WTC11 (cell line): ENCODE data around the gene ATP4A. TPM values are rescaled to one million over a fixed set of nuclear protein-coding genes. Genes with fewer than 3 reads are reported as not detected.

Experiments
- ATAC-seq: fragments of 200-7000 bp; cut with Tn5 transposase; 2 replicates; pipeline ENCODE4 v1.10.0; 2021; ENCODE audit warnings: mild to moderate bottlenecking, moderate library complexity
- CTCF ChIA-PET: fragments of 300-600 bp; sonication (Branson Sonifier 250); formaldehyde crosslinking; loops from one replicate; lab custom pipeline; 2021; ENCODE audit warnings: antibody characterized with exemption; lab: Charles Lee
- POLR2A ChIA-PET: fragments of 350-600 bp; sonication (Branson Sonifier 250); formaldehyde crosslinking; loops from one replicate; lab custom pipeline; 2021; ENCODE audit warnings: antibody characterized with exemption; lab: Charles Lee
- DNase-seq: peaks from one replicate; pipeline ENCODE4 v3.0.0; 2021; ENCODE audit warnings: low spot score
- H3K27ac Mint-ChIP-seq: 2 replicates; pipeline ENCODE4 v1.8.0; 2021; ENCODE audit warnings: mixed read lengths
- H3K27me3 Mint-ChIP-seq: 2 replicates; pipeline ENCODE4 v1.8.0; 2021; ENCODE audit warnings: low read depth, mild to moderate bottlenecking, moderate library complexity, mixed read lengths
- H3K36me3 Mint-ChIP-seq: 2 replicates; pipeline ENCODE4 v1.8.0; 2021; ENCODE audit warnings: mixed read lengths
- H3K4me1 Mint-ChIP-seq: 2 replicates; pipeline ENCODE4 v1.8.0; 2022; ENCODE audit warnings: mixed read lengths
- H3K4me3 Mint-ChIP-seq: 2 replicates; pipeline ENCODE4 v1.8.0; 2021; ENCODE audit warnings: mild to moderate bottlenecking, moderate library complexity, mixed read lengths
- H3K9me3 Mint-ChIP-seq: 2 replicates; pipeline ENCODE4 v1.8.0; 2021; ENCODE audit warnings: mixed read lengths
- CREB1 ChIP-seq: sonication (generic); formaldehyde crosslinking; IDR thresholded peaks from 2 replicates; pipeline ENCODE4 v1.8.0; 2023; ENCODE audit warnings: mild to moderate bottlenecking, missing genetic modification reagents
- ESRRA ChIP-seq: sonication (generic); formaldehyde crosslinking; IDR thresholded peaks from 2 replicates; pipeline ENCODE4 v1.8.1; 2022; ENCODE audit warnings: mild to moderate bottlenecking, missing genetic modification reagents, borderline replicate concordance
- FOXJ3 ChIP-seq: sonication (generic); formaldehyde crosslinking; IDR thresholded peaks from 2 replicates; pipeline ENCODE4 v1.9.0; 2021; ENCODE audit warnings: missing genetic modification reagents, mild to moderate bottlenecking, borderline replicate concordance
- FOXK1 ChIP-seq: sonication (generic); formaldehyde crosslinking; IDR thresholded peaks from 2 replicates; pipeline ENCODE4 v1.8.0; 2022; ENCODE audit warnings: mild to moderate bottlenecking, moderate library complexity, missing genetic modification reagents
- GABPB1 ChIP-seq: sonication (generic); formaldehyde crosslinking; IDR thresholded peaks from 2 replicates; pipeline ENCODE4 v1.8.1; 2023; ENCODE audit warnings: mild to moderate bottlenecking, missing genetic modification reagents
- GRHL2 ChIP-seq: fragments of 250-450 bp; sonication (Bioruptor Pico); IDR thresholded peaks from 2 replicates; pipeline ENCODE4 v1.8.0; 2022; ENCODE audit warnings: mild to moderate bottlenecking, moderate library complexity; ENCODE audit not compliant: insufficient replicate concordance, severe bottlenecking
- HMGA2 ChIP-seq: fragments of 250-450 bp; sonication (Bioruptor Pico); IDR thresholded peaks from 2 replicates; pipeline ENCODE4 v1.4.0; 2021; ENCODE audit warnings: mild to moderate bottlenecking, moderate library complexity
- JUN ChIP-seq: sonication (generic); formaldehyde crosslinking; IDR thresholded peaks from 2 replicates; pipeline ENCODE4 v1.8.0; 2023; ENCODE audit warnings: mild to moderate bottlenecking, missing genetic modification reagents
- KAT7 ChIP-seq: sonication (generic); formaldehyde crosslinking; IDR thresholded peaks from 2 replicates; pipeline ENCODE4 v1.8.1; 2023; ENCODE audit warnings: missing genetic modification reagents, mild to moderate bottlenecking, borderline replicate concordance
- MXD4 ChIP-seq: fragments of 250-450 bp; sonication (Bioruptor Pico); IDR thresholded peaks from 2 replicates; pipeline ENCODE4 v1.8.0; 2021; ENCODE audit warnings: mild to moderate bottlenecking, moderate library complexity, borderline replicate concordance
- NFE2L1 ChIP-seq: sonication (generic); formaldehyde crosslinking; IDR thresholded peaks from 2 replicates; pipeline ENCODE4 v1.8.1; 2023; ENCODE audit warnings: missing genetic modification reagents
- SMAD4 ChIP-seq: sonication (generic); formaldehyde crosslinking; IDR thresholded peaks from 2 replicates; pipeline ENCODE4 v1.8.0; 2022; ENCODE audit warnings: mild to moderate bottlenecking, missing genetic modification reagents
- TEAD4 ChIP-seq: sonication (generic); formaldehyde crosslinking; IDR thresholded peaks from 2 replicates; pipeline ENCODE4 v1.8.0; 2022; ENCODE audit warnings: mild to moderate bottlenecking, missing genetic modification reagents
- ZNF219 ChIP-seq: sonication (generic); formaldehyde crosslinking; IDR thresholded peaks from 2 replicates; pipeline ENCODE4 v1.8.0; 2023; ENCODE audit warnings: missing genetic modification reagents, mild to moderate bottlenecking, borderline replicate concordance
- ZNF396 ChIP-seq: fragments of 250-450 bp; sonication (Bioruptor Pico); IDR thresholded peaks from 2 replicates; pipeline ENCODE4 v1.8.0; 2021; ENCODE audit warnings: mild to moderate bottlenecking, moderate library complexity, borderline replicate concordance
- ZNF671 ChIP-seq: fragments of 250-450 bp; sonication (Bioruptor Pico); IDR thresholded peaks from 2 replicates; pipeline ENCODE4 v1.8.0; 2021; ENCODE audit warnings: mild to moderate bottlenecking
- total RNA-seq: library from RNA; stranded (reverse); gene quantifications from 3 replicates; pipeline ENCODE4 v1.2.3, GENCODE V29; 2021
- TF ChIP-seq, protein P1 (sequence below): sonication (generic); formaldehyde crosslinking; IDR thresholded peaks from 2 replicates; pipeline ENCODE4 v1.8.0; 2023; ENCODE audit warnings: missing genetic modification reagents, mild to moderate bottlenecking, borderline replicate concordance
- TF ChIP-seq, protein P2 (sequence below): sonication (generic); formaldehyde crosslinking; IDR thresholded peaks from 2 replicates; pipeline ENCODE4 v1.8.1; 2022; ENCODE audit warnings: low read depth, mild to moderate bottlenecking, moderate library complexity, missing genetic modification reagents, borderline replicate concordance
- TF ChIP-seq, protein P3 (sequence below): sonication (generic); formaldehyde crosslinking; IDR thresholded peaks from 2 replicates; pipeline ENCODE4 v1.8.1; 2023; ENCODE audit warnings: mild to moderate bottlenecking, missing genetic modification reagents
- TF ChIP-seq, protein P4 (sequence below): sonication (generic); formaldehyde crosslinking; IDR thresholded peaks from 2 replicates; pipeline ENCODE4 v1.8.1; 2023; ENCODE audit warnings: mild to moderate bottlenecking, missing genetic modification reagents, borderline replicate concordance
- TF ChIP-seq, protein P5 (sequence below): sonication (generic); formaldehyde crosslinking; conservative IDR thresholded peaks from 2 replicates; pipeline ENCODE4 v1.8.1; 2022; ENCODE audit warnings: mild to moderate bottlenecking, missing genetic modification reagents
- TF ChIP-seq, protein P6 (sequence below): fragments of 250-450 bp; sonication (Bioruptor Pico); IDR thresholded peaks from 2 replicates; pipeline ENCODE4 v2.1.2; 2022; ENCODE audit warnings: mild to moderate bottlenecking, moderate library complexity
- TF ChIP-seq, protein P7 (sequence below): sonication (generic); formaldehyde crosslinking; IDR thresholded peaks from 2 replicates; pipeline ENCODE4 v1.8.1; 2023; ENCODE audit warnings: mild to moderate bottlenecking, missing genetic modification reagents, moderate library complexity

Gene ATP4A
- total RNA-seq, 1 experiment from 2014 or later = 0.59 TPM

DNA sequence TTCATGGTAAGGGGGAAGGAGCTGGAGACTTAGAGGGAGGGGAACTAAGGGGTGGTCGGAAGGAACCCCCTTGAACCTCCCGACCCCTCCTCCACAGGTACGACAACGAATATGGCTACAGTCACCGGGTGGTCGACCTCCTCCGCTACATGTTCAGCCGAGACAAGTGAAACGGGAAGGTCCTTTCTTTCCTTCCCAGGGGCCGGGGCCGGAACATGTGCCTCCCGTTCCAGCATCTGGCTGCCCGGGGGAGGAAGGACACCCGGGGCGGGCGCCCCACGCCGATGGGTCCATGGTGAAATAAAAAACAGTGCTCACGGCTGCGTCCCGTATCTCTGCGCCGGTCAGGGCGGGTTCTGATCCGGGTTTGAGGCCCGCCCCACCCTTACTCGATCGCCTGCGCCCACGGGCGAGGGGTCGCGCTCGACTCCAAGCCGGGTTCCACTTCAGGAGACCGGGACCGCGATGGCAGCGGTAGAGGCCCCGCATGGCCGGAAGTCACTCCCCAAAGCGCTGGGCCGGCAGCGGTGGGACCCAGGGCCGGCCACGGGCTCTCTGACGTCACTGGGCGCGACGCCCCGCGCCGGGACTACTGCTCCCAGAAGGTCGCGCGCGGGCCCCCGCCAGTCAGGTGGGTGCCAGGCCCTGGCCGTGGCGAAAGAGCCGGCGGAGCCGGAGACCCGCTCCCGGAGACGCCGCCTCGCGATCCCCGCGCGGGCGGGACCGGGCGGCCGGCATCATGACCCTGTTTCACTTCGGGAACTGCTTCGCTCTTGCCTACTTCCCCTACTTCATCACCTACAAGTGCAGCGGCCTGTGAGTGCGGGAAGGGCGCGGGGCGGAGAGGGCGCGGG is 18.2 kb downstream of the ATP4A start, which contains the start of gene TMEM147:
Gene TMEM147, plus strand, starts transcription at position 626 of the 854 bp plus-strand sequence. Its CDS starts 114 bp downstream, at position 740.
- POLR2A ChIA-PET = no interaction called here
- H3K9me3 Mint-ChIP-seq = no peaks in the 10 kb centered on the region
- ATAC-seq (peak; percentile 85), DNase-seq (peak; percentile 93)
- H3K36me3 Mint-ChIP-seq = peaks cover 24% of the 10 kb centered on the region
- H3K4me1 Mint-ChIP-seq = peaks cover 23% of the 10 kb centered on the region
- H3K27ac Mint-ChIP-seq = peak within 1 kb of the TSS; percentile 80
- peak within 1 kb of the TSS; percentile 92 for H3K4me3 Mint-ChIP-seq
- no peaks in the 10 kb centered on the region; the same call in 1 of the 2 replicates for H3K27me3 Mint-ChIP-seq
- CTCF ChIA-PET = interaction anchor here (1.2 to 2.0 kb wide), 2 partner anchors 12 to 35 kb away, joined by 3 to 6 read pairs; no protein-coding TSS in a partner anchor
- TF ChIP-seq ZNF671 (no peak), JUN (CRISPR knock-in tag) (no peak; the same call in 1 of the 2 replicates), GABPB1 (CRISPR knock-in tag) (0 out of 2 replicates have a peak, but pooled peaks have one; percentile 72), GRHL2 (CRISPR knock-in tag) (no peak), MXD4 (CRISPR knock-in tag) (no peak), ESRRA (peak; percentile 51; the same call in 1 of the 2 replicates), FOXK1 (CRISPR knock-in tag) (peak; percentile 75), HMGA2 (CRISPR knock-in tag) (0 out of 2 replicates have a peak, but pooled peaks have one; percentile 10), ZNF219 (no peak), TEAD4 (CRISPR knock-in tag) (no peak), ZNF396 (CRISPR knock-in tag) (no peak), SMAD4 (CRISPR knock-in tag) (no peak), CREB1 (peak; percentile 87), NFE2L1 (CRISPR knock-in tag) (peak; percentile 27; the same call in 1 of the 2 replicates), KAT7 (CRISPR knock-in tag) (no peak; the same call in 1 of the 2 replicates), FOXJ3 (no peak)
- TF ChIP-seq, protein P1, sequence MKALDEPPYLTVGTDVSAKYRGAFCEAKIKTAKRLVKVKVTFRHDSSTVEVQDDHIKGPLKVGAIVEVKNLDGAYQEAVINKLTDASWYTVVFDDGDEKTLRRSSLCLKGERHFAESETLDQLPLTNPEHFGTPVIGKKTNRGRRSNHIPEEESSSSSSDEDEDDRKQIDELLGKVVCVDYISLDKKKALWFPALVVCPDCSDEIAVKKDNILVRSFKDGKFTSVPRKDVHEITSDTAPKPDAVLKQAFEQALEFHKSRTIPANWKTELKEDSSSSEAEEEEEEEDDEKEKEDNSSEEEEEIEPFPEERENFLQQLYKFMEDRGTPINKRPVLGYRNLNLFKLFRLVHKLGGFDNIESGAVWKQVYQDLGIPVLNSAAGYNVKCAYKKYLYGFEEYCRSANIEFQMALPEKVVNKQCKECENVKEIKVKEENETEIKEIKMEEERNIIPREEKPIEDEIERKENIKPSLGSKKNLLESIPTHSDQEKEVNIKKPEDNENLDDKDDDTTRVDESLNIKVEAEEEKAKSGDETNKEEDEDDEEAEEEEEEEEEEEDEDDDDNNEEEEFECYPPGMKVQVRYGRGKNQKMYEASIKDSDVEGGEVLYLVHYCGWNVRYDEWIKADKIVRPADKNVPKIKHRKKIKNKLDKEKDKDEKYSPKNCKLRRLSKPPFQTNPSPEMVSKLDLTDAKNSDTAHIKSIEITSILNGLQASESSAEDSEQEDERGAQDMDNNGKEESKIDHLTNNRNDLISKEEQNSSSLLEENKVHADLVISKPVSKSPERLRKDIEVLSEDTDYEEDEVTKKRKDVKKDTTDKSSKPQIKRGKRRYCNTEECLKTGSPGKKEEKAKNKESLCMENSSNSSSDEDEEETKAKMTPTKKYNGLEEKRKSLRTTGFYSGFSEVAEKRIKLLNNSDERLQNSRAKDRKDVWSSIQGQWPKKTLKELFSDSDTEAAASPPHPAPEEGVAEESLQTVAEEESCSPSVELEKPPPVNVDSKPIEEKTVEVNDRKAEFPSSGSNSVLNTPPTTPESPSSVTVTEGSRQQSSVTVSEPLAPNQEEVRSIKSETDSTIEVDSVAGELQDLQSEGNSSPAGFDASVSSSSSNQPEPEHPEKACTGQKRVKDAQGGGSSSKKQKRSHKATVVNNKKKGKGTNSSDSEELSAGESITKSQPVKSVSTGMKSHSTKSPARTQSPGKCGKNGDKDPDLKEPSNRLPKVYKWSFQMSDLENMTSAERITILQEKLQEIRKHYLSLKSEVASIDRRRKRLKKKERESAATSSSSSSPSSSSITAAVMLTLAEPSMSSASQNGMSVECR = peak; percentile 88; the same call in 1 of the 2 replicates
- TF ChIP-seq, protein P2, sequence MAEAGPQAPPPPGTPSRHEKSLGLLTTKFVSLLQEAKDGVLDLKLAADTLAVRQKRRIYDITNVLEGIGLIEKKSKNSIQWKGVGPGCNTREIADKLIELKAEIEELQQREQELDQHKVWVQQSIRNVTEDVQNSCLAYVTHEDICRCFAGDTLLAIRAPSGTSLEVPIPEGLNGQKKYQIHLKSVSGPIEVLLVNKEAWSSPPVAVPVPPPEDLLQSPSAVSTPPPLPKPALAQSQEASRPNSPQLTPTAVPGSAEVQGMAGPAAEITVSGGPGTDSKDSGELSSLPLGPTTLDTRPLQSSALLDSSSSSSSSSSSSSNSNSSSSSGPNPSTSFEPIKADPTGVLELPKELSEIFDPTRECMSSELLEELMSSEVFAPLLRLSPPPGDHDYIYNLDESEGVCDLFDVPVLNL (CRISPR knock-in tag) = no peak
- TF ChIP-seq, protein P3, sequence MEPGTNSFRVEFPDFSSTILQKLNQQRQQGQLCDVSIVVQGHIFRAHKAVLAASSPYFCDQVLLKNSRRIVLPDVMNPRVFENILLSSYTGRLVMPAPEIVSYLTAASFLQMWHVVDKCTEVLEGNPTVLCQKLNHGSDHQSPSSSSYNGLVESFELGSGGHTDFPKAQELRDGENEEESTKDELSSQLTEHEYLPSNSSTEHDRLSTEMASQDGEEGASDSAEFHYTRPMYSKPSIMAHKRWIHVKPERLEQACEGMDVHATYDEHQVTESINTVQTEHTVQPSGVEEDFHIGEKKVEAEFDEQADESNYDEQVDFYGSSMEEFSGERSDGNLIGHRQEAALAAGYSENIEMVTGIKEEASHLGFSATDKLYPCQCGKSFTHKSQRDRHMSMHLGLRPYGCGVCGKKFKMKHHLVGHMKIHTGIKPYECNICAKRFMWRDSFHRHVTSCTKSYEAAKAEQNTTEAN (CRISPR knock-in tag) = 0 out of 2 replicates have a peak, but pooled peaks have one; percentile 34
- TF ChIP-seq, protein P4, sequence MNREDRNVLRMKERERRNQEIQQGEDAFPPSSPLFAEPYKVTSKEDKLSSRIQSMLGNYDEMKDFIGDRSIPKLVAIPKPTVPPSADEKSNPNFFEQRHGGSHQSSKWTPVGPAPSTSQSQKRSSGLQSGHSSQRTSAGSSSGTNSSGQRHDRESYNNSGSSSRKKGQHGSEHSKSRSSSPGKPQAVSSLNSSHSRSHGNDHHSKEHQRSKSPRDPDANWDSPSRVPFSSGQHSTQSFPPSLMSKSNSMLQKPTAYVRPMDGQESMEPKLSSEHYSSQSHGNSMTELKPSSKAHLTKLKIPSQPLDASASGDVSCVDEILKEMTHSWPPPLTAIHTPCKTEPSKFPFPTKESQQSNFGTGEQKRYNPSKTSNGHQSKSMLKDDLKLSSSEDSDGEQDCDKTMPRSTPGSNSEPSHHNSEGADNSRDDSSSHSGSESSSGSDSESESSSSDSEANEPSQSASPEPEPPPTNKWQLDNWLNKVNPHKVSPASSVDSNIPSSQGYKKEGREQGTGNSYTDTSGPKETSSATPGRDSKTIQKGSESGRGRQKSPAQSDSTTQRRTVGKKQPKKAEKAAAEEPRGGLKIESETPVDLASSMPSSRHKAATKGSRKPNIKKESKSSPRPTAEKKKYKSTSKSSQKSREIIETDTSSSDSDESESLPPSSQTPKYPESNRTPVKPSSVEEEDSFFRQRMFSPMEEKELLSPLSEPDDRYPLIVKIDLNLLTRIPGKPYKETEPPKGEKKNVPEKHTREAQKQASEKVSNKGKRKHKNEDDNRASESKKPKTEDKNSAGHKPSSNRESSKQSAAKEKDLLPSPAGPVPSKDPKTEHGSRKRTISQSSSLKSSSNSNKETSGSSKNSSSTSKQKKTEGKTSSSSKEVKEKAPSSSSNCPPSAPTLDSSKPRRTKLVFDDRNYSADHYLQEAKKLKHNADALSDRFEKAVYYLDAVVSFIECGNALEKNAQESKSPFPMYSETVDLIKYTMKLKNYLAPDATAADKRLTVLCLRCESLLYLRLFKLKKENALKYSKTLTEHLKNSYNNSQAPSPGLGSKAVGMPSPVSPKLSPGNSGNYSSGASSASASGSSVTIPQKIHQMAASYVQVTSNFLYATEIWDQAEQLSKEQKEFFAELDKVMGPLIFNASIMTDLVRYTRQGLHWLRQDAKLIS (CRISPR knock-in tag) = no peak
- TF ChIP-seq, protein P5, sequence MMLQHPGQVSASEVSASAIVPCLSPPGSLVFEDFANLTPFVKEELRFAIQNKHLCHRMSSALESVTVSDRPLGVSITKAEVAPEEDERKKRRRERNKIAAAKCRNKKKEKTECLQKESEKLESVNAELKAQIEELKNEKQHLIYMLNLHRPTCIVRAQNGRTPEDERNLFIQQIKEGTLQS (CRISPR knock-in tag) = no peak
- TF ChIP-seq, protein P6, sequence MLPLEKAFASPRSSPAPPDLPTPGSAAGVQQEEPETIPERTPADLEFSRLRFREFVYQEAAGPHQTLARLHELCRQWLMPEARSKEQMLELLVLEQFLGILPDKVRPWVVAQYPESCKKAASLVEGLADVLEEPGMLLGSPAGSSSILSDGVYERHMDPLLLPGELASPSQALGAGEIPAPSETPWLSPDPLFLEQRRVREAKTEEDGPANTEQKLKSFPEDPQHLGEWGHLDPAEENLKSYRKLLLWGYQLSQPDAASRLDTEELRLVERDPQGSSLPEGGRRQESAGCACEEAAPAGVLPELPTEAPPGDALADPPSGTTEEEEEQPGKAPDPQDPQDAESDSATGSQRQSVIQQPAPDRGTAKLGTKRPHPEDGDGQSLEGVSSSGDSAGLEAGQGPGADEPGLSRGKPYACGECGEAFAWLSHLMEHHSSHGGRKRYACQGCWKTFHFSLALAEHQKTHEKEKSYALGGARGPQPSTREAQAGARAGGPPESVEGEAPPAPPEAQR (CRISPR knock-in tag) = no peak
- TF ChIP-seq, protein P7, sequence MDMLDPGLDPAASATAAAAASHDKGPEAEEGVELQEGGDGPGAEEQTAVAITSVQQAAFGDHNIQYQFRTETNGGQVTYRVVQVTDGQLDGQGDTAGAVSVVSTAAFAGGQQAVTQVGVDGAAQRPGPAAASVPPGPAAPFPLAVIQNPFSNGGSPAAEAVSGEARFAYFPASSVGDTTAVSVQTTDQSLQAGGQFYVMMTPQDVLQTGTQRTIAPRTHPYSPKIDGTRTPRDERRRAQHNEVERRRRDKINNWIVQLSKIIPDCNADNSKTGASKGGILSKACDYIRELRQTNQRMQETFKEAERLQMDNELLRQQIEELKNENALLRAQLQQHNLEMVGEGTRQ = peak; percentile 92
